GM18502 (cell line): ENCODE data around the gene ATP10B.

Source experiments
- ATAC-seq: cut with Tn5 transposase; IDR thresholded peaks from one replicate; pipeline ENCODE4 v1.9.1; 2021; ENCODE audit warnings: mild to moderate bottlenecking; ENCODE audit not compliant: unreplicated experiment, poor library complexity

Gene ATP10B

DNA sequence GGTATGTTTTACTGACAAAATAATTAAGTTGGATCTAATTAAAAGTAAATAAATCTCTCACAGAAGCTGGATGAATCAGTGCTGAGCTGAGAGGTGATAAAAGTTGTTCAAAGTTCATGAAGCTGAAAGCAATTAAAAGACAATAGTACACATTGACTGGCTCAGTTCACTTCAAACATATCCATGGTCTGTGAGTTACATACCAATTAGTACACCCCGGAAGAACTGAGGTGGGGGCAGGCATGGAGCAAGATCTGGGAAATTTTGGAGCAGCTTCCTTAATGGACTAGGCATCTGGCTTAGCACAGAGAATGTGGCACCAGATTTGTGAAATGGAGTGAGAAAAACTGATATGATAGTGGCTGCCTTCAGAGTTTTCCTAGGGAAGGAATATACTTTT is 152.7 kb downstream of the ATP10B start:
- ATAC-seq = no peak

DNA sequence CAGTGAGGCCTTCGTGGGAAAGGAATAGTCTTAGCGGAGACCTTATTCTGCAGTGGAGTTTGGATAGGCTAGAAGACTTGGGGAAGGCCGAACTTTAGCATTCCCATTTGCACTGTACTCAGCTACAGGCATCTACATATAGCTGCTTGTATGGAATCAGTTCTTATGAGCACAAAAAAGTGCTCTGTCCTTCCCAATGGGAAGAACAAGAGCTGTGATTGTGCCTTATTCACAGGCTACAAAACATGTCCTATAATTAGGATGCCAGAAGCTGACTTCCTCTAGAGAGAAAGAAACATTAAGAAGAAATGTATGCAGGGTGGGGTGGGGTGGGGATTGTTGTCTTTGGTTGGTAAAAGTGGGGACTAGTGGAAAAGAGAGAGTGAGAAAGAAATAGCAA is 154.7 kb downstream of the ATP10B start:
- no peak for ATAC-seq

GRCh38 chr5:160694896-160695295 is 157.1 kb downstream of the ATP10B start:
- no peak for ATAC-seq

- no peak for ATAC-seq
Observed at GRCh38 chr5:160693831-160694465, 158.1 kb downstream of the ATP10B start.

DNA sequence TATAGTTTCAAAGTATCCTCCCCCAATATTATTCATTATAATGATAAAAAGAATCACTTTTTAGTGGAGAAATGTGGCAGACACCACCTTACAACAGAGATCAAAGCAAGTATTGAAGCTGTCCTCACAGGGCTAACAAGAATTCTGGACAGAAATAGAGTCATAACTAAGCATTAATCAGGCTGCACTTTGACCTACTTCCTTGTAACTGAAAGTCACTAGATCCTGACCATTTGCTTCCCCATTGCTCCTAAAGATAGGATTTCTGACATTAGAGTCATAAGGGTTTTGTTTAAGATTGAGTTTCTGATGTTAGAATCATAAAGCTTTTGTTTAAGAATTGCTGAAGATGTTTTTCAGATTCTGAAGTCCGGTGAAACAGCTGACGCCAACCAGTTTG is 159.7 kb downstream of the ATP10B start:
- no peak for ATAC-seq

DNA sequence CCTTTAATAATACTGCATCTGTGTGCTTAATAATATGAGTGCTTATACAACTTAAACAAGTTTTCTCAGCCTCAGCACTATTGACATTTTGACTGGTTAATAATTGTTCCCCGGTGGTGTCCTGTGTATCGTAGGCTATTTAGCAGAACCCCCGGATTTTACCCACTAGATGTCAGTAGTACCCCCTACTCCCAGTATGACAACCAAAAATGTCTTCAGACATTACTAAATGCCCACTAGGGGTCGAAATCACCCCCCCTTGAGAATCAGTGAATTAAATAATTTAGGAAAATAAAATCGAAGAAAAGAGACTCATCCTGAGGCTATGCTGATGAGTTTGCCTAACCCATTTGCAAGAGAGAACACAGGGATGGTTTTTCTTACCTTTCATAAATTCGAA is 166.3 kb downstream of the ATP10B start:
- ATAC-seq = peak; percentile 90

- no peak for ATAC-seq
Observed at GRCh38 chr5:160685219-160685618, 166.8 kb downstream of the ATP10B start.

DNA sequence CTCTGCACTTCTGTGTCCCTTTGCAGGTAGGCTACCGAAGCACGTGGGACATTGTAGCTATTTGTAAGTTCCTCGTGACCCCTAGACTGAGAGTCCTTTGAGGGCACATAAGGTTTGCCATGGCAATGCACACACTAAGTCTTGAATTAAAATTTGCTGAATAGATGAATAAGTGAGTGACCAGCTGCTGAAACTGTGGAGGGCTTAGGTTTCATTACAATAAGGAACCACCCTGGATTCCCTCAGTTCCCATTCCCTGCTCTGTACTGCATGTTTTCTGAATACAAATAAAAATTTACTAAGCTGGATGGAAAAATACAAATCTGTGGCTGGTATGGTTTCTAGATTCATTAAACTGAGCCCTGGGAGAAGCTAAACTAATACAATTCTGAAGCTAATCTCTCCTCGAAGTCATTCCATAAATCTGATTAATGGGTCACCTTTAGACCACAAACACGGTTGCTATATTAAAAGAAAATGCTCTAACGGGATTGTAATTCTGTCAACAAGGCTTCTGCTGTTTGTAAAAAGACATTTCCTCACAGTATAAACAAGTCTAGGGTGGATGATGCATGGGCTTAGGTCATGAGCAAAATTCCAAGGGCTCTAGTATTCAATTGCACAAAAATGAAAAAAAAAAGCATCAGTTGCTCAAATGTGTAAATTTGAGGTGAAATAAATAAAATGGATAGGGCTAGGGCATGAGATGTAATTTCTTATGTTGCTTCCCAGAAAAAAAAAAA is 172.3 kb downstream of the ATP10B start:
- no peak for ATAC-seq

GRCh38 chr5:160675988-160676387 is 176.0 kb downstream of the ATP10B start:
- no peak for ATAC-seq

DNA sequence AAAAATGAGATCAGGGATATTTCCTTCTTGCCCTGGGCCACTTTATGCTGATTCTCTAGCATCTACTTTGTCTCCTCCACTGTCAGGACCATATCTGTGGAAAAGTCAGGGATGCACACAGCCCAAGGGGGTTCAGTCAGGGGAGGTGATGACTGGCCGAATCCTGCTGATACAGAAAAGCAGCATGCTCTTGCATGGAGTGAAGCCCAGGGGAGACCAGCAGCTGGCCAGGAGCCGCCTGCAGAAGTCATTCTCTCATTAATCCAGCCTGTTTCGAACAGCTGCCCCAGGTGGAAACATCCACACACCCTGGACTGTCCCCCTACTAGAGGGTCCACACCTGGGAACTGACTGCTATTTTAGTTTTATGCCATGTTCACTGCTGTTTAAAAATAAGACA is 177.1 kb downstream of the ATP10B start:
- ATAC-seq = no peak

GRCh38 chr5:160672521-160672920 is 179.5 kb downstream of the ATP10B start:
- no peak for ATAC-seq

- ATAC-seq = no peak
Observed at GRCh38 chr5:160668356-160668755, 183.7 kb downstream of the ATP10B start.

DNA sequence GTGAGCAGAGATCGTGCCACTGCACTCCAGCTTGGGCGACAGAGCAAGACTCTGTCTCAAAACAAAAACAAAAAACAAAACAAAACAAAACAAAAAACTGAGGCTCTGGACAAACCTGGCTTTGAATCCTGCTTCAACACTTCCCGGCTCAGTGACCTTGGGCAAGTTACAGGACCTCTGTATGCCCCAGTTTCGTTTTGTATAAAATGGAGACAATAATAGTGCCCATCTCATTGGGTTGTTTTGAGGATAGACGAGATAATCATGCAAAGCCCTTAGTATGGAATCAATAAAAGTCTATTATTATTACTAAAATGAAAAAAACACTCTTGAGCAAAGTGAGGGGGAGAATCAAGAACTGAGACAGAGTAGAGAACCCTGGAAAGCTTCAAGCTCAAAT is 184.9 kb downstream of the ATP10B start:
- ATAC-seq = no peak

DNA sequence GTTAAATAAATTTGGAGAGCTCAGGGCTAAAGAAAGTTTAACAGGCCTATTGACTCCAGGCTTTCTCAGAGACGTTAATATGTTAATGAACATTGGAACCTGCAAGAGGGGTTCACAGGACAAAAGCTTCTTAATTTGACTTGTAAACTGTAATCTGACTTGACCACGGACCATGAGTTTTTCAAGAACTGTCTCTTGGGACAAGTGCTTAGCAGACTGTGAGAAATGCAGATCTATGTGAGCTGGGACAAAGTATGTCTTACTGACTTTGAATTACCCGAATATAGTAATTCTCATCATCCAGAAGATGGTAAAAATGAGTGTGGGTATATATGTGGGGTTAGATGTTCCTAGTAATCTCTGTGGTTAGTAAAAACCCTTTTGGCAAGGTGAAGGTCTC is 186.6 kb downstream of the ATP10B start:
- ATAC-seq = no peak

DNA sequence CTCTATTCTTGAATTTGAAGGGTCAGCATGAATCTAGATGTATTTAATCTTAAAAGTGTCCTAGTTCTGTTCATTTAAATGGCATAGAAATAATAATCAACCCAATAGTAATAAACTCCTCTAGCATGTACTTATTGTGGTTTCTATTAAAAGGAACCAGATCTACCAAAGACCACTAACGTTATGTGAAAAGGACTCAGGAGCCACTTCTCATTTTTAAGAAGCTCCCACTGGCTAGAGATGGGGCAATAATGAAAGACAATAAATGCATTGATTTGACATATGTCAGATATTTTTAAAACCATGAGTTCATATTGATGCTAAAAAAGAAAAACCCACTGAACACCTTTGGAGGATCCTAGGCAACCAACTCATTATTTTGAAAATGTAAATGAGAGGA is 191.9 kb downstream of the ATP10B start:
- ATAC-seq = no peak

DNA sequence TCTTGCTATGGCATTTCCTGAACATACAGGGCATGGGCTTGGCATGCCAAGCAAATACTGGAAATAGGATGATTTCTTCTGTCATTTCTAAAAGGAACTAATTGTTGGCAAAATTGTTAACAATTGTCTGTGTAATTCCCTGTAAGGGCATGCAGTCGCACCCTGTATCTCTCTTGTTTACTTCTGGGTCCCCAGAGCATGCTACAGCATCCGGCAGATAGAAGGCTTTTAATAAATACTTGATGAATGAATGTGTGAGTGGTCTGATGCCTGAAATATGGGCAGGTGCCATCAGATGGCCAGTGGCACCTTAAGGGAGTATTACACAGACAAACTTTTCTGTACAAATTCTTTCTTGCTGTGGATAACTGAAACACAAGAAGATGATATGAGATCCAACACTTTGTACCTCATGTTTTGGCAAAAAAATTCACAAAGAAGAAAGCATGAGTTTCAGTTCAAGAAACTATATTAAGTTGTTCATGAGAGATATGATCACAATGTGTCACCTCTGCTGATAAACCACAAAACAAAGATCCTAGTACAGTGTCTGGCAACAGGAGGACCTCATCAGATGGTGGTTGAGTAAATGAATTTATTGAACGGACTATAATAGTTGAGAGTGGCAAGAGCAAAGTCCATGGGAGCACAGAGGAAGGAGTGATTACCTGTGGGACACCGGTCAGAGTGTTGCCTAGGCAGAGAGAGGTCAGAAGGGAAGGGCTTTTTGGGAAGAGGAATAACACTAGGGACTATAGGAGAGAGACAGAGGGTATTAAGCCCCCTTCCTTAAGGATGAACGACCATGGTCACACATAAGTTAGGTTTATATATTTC is 194.2 kb downstream of the ATP10B start:
- ATAC-seq = peak; percentile 31

GRCh38 chr5:160657068-160657507 is 194.9 kb downstream of the ATP10B start:
- ATAC-seq = peak; percentile 57

GRCh38 chr5:160655717-160656116 is 196.3 kb downstream of the ATP10B start:
- no peak for ATAC-seq

DNA sequence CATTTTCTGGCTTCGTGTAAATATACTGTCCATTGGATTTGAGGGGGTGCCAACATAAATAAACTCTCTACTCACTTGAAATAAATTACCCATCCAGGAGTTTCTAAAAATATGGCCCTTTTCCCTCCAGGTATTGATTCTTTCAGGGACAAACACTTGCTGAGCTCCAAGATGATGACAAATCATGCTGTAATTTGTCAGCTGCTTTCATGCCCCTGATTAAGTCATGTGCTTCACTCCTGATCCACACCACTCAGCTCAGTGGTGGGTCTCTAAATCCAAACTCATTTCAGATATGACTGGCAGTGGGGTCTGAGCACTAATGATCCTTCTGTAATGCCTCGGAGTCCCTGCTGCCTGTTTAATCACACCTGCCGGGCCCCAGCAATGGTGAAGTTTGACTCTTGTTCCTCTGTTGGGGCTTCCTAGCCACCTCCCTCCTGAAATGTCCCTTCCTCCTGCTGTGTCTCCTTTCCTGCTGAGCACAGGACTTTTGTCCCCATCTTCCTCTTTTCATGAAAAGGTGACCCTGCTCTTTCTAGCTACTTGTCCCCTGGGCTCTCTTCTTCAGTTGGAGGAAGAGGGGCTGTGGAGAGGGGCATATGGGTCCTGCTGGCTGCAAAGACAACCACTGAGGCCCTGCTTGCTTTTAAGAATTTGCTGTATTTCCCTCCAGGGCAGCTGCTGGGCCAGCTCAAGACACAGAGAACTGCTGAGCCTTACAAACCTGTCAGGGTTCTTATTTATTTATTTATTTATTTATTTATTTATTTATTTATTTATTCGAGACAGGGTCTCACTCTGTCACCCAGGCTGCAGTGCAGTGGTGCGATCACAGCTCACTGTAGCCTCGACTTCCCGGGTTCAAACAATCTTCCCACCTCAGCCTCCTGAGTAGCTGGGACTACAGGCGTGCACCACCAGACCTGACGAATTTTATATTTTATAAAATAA is 200.0 kb downstream of the ATP10B start:
- ATAC-seq = no peak

DNA sequence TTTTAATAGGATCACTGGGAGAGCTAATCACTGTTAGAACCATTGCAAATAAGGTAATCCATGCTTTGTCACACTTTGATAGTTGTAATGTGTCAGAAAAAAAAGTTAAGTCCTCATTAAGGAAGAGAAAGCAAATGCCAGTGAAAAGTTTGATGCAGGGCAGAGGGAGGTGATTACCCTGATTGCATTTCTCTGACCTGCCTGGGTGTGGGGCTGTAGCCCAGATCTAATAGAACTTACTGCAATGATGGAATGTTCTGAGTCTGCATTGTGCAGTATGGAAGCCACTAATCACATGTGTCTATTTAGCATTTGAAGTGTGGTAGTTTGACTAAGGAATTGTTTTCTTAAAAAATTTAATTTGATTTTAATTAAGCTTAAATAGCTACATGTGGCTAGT is 202.7 kb downstream of the ATP10B start:
- ATAC-seq = peak; percentile 72
